Suprapubic skin (tissue), 3 donors: ENCODE measurements around the gene ADGRG7.

Experiments used
- CTCF ChIP-seq, 2 donors: fragments of 200-600 bp in 1 of 2; fragments of 450-650 bp in 1 of 2; sonication (generic) in 1 of 2; IDR thresholded peaks; one replicate each; pipeline ENCODE4 v1.5.1; 2016 to 2019; ENCODE audit warnings: antibody characterized with exemption in 2 of 2, mild to moderate bottlenecking in 1 of 2, moderate library complexity in 1 of 2
- POLR2A ChIP-seq, 2 donors: fragments of 450-650 bp; IDR thresholded peaks; one replicate each; pipeline ENCODE4 v1.6.1; 2017; ENCODE audit warnings: antibody characterized with exemption in 2 of 2, mild to moderate bottlenecking in 2 of 2, moderate library complexity in 2 of 2

- TF ChIP-seq CTCF (IDR thresholded peaks at IDR 0.05) (no peak), POLR2A (IDR thresholded peaks at IDR 0.05) (no peak)
Observed at GRCh38 chr3:100621251-100621650, 11.8 kb downstream of the ADGRG7 start.
